Stomach (tissue), 9 donors: Measurements from ENCODE around the gene COL18A1. TPM values are rescaled to one million over a fixed set of nuclear protein-coding genes. Genes with fewer than 3 reads are reported as not detected.

ENCODE experiments used
- DNase-seq, 2 donors: peaks; one replicate each; pipeline versions ENCODE4 v3.0.0 to v3.0.0-alpha.2; 2013 to 2019
- H3K27ac ChIP-seq, 5 donors: fragments of 200-600 bp in 4 of 5; sonication (generic) in 4 of 5; one replicate each; pipeline ENCODE4 v1.5.1; 2013 to 2019; ENCODE audit warnings: mild to moderate bottlenecking in 1 of 5, moderate library complexity in 1 of 5
- H3K27me3 ChIP-seq, 3 donors: fragments of 200-600 bp; sonication (generic); one replicate each; pipeline ENCODE4 v1.5.1; 2017 to 2019; ENCODE audit warnings: mixed run types in 1 of 3
- H3K36me3 ChIP-seq, 4 donors: fragments of 200-600 bp; sonication (generic); 1 replicate in 3 of 4; 2 replicates in 1 of 4; pipeline ENCODE4 v1.5.1; 2016 to 2019
- H3K4me1 ChIP-seq, 4 donors: fragments of 200-600 bp; sonication (generic); one replicate each; pipeline ENCODE4 v1.5.1; 2016 to 2019
- H3K4me3 ChIP-seq, 4 donors: fragments of 200-600 bp; sonication (generic) in 3 of 4; one replicate each; pipeline ENCODE4 v1.5.1; 2016 to 2019; ENCODE audit warnings: mild to moderate bottlenecking in 1 of 4
- H3K9me3 ChIP-seq, 4 donors: fragments of 200-600 bp; sonication (generic); one replicate each; pipeline ENCODE4 v1.5.1; 2016 to 2019
- EP300 ChIP-seq: sonication (generic); formaldehyde crosslinking; IDR thresholded peaks from one replicate; pipeline ENCODE4 v1.6.1; 2017; ENCODE audit warnings: antibody characterized with exemption
- POLR2A ChIP-seq, 4 donors: fragments of 450-650 bp; IDR thresholded peaks; one replicate each; pipeline ENCODE4 v1.6.1; 2016; ENCODE audit warnings: antibody characterized with exemption in 4 of 4, control low read depth in 2 of 4, mild to moderate bottlenecking in 1 of 4, moderate library complexity in 1 of 4
- POLR2AphosphoS5 ChIP-seq, 3 donors: sonication (generic); formaldehyde crosslinking; IDR thresholded peaks; one replicate each; pipeline ENCODE4 v1.6.1; 2016; ENCODE audit warnings: antibody characterized with exemption in 3 of 3
- whole genome bisulfite sequencing, 5 donors: extraction: QIAGEN DNeasy Blood & Tissue Kit in 3 of 5; methylation state at CpG; one replicate each; pipeline versions ENCODE4 v1.1.5 to v1.1.7; 2013 to 2018; 5-methylcytosine and 5-hydroxymethylcytosine counted together
- intact Hi-C: fragments of 100-400 bp; cut with DNase I; formaldehyde crosslinking; loops from one replicate; pipeline ENCODE4 v1.15.1; 2023; ENCODE audit warnings: low total_unique reads
- polyA plus RNA-seq, 3 donors: library from polyadenylated mRNA; stranded (reverse); fragments of 200-250 nt; gene quantifications; one replicate each; pipeline ENCODE4 v1.2.3, GENCODE V29; 2013
- total RNA-seq, 5 donors: library from RNA; depleted of rRNA; stranded (reverse); fragments of >200 nt; gene quantifications; one replicate each; pipeline versions ENCODE4 v1.1.0 to v1.2.3, GENCODE V29; 2014 to 2016
- TF ChIP-seq, protein P1 (sequence below), 7 experiments: fragments of 450-650 bp in 4 of 7; fragments of 200-600 bp in 3 of 7; sonication (generic) in 3 of 7; IDR thresholded peaks; one replicate each; pipeline ENCODE4 v1.5.1; 2016 to 2019; ENCODE audit warnings: antibody characterized with exemption in 7 of 7, control low read depth in 2 of 7, mild to moderate bottlenecking in 1 of 7
- donor health status: healthy with polysubstance abuse.
- donor health status: Bipolar disorder and iron deficiency.
- donor health status: healthy.

The COL18A1 gene
- total and polyA plus RNA-seq, 8 donors = 19.8 to 212 (median 34.6) TPM

DNA sequence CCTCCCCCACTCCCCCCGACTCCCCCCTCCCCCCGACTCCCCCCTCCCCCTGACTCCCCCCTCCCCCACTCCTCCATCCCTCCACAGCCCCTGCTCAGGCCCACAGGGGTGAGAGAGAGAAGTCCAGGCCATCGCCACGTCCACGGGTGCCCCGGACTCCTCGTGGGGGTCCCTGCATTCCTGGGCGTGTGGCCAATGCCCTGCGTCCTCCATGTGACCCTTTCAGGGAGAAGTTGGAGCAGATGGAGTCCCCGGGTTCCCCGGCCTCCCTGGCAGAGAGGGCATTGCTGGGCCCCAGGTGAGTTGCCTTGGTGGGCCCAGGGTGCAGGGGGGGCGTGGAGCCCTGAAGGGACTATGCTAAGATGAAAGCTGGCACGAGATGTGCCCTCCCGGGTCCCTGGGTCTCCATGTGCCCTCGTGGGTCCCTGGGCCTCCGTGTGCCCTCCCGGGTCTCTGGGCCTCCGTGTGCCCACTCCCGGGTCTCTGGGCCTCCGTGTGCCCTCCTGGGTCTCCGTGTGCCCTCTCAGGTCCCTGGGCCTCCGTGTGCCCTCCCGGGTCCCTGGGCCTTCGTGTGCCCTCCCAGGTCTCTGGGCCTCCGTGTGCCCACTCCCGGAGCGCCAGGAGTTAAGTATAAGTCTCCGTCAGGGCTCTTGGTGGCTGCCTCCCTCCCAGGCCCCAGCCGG, 85.2 kb downstream of the COL18A1 start:
- no peak for DNase-seq
- TF ChIP-seq, protein P1, sequence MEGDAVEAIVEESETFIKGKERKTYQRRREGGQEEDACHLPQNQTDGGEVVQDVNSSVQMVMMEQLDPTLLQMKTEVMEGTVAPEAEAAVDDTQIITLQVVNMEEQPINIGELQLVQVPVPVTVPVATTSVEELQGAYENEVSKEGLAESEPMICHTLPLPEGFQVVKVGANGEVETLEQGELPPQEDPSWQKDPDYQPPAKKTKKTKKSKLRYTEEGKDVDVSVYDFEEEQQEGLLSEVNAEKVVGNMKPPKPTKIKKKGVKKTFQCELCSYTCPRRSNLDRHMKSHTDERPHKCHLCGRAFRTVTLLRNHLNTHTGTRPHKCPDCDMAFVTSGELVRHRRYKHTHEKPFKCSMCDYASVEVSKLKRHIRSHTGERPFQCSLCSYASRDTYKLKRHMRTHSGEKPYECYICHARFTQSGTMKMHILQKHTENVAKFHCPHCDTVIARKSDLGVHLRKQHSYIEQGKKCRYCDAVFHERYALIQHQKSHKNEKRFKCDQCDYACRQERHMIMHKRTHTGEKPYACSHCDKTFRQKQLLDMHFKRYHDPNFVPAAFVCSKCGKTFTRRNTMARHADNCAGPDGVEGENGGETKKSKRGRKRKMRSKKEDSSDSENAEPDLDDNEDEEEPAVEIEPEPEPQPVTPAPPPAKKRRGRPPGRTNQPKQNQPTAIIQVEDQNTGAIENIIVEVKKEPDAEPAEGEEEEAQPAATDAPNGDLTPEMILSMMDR (IDR thresholded peaks at IDR 0.05) = no peak
- no peak for TF ChIP-seq POLR2A (IDR thresholded peaks at IDR 0.05)
- TF ChIP-seq POLR2AphosphoS5 (IDR thresholded peaks at IDR 0.05) = no peak
- TF ChIP-seq EP300 = no peak
- Histone ChIP-seq H3K27me3 (no peaks in the 10 kb centered on the region), H3K27ac (peak overlapping the region in 1 of 5 donors; percentile 17), H3K4me1 (peaks cover 0 to 3% (median 0%) of the 10 kb centered on the region in 4 donors), H3K36me3 (peaks cover 0 to 64% (median 24%) of the 10 kb centered on the region in 4 donors), H3K9me3 (no peaks in the 10 kb centered on the region), H3K4me3 (no peak overlapping the region)
- intact Hi-C loops = no loop called here
- WGBS, 5 donors = 77 to 87% (median 82%) methylated on average over 9 to 27 of the region's 29 CpGs

GRCh38 chr21:45491056-45491455, 86.1 kb downstream of the COL18A1 start:
- TF ChIP-seq, protein P1 (IDR thresholded peaks at IDR 0.05) = no peak
- TF ChIP-seq EP300 (no peak), POLR2AphosphoS5 (IDR thresholded peaks at IDR 0.05) (no peak), POLR2A (IDR thresholded peaks at IDR 0.05) (no peak)
- WGBS, 5 donors = 89 to 100% (median 95%) methylated on average over 16 to 20 of the region's 20 CpGs
- intact Hi-C loops = no loop called here

GRCh38 chr21:45491623-45492022, 86.7 kb downstream of the COL18A1 start:
- Histone ChIP-seq H3K27ac (no peak overlapping the region), H3K4me1 (peaks cover 0 to 3% (median 0%) of the 10 kb centered on the region in 4 donors), H3K36me3 (peaks cover 8 to 70% (median 37%) of the 10 kb centered on the region in 4 donors), H3K27me3 (no peaks in the 10 kb centered on the region), H3K4me3 (no peak overlapping the region), H3K9me3 (no peaks in the 10 kb centered on the region)
- intact Hi-C loops = no loop called here
- WGBS, 5 donors = 88 to 97% (median 93%) methylated on average over 5 to 9 of the region's 9 CpGs
- TF ChIP-seq POLR2A (IDR thresholded peaks at IDR 0.05) = no peak
- TF ChIP-seq POLR2AphosphoS5 (IDR thresholded peaks at IDR 0.05) = no peak
- TF ChIP-seq EP300 = no peak
- TF ChIP-seq, protein P1 (IDR thresholded peaks at IDR 0.05) = no peak
- DNase-seq = no peak

More at GRCh38 chr21:45491056-45491455, 86.1 kb downstream of the COL18A1 start:
- H3K4me3 ChIP-seq = no peak overlapping the region
- no peaks in the 10 kb centered on the region for H3K27me3 ChIP-seq
- peaks cover 0 to 3% (median 0%) of the 10 kb centered on the region in 4 donors for H3K4me1 ChIP-seq
- no peak overlapping the region for H3K27ac ChIP-seq
- no peak for DNase-seq
- H3K36me3 ChIP-seq = peaks cover 7 to 67% (median 31%) of the 10 kb centered on the region in 4 donors
- H3K9me3 ChIP-seq = no peaks in the 10 kb centered on the region

GRCh38 chr21:45492765-45493164, 87.8 kb downstream of the COL18A1 start:
- Histone ChIP-seq H3K4me3 (no peak overlapping the region), H3K36me3 (peaks cover 13 to 70% (median 48%) of the 10 kb centered on the region in 4 donors), H3K4me1 (peaks cover 0 to 3% (median 0%) of the 10 kb centered on the region in 4 donors), H3K27ac (no peak overlapping the region), H3K9me3 (no peaks in the 10 kb centered on the region), H3K27me3 (no peaks in the 10 kb centered on the region)
- no peak for DNase-seq
- TF ChIP-seq POLR2A (IDR thresholded peaks at IDR 0.05) (no peak), POLR2AphosphoS5 (IDR thresholded peaks at IDR 0.05) (no peak), EP300 (no peak)
- TF ChIP-seq, protein P1 (IDR thresholded peaks at IDR 0.05) = no peak
- intact Hi-C loops = no loop called here
- WGBS, 5 donors = 90 to 96% (median 93%) methylated on average over 8 to 20 of the region's 20 CpGs
